GM21526 (cell line): Measurements from ENCODE around the gene AGBL1.

Experiments used
- ATAC-seq: cut with Tn5 transposase; IDR thresholded peaks from one replicate; pipeline ENCODE4 v1.9.1; 2021; ENCODE audit warnings: moderate library complexity; ENCODE audit not compliant: unreplicated experiment, low FRiP score

AGBL1 gene

DNA sequence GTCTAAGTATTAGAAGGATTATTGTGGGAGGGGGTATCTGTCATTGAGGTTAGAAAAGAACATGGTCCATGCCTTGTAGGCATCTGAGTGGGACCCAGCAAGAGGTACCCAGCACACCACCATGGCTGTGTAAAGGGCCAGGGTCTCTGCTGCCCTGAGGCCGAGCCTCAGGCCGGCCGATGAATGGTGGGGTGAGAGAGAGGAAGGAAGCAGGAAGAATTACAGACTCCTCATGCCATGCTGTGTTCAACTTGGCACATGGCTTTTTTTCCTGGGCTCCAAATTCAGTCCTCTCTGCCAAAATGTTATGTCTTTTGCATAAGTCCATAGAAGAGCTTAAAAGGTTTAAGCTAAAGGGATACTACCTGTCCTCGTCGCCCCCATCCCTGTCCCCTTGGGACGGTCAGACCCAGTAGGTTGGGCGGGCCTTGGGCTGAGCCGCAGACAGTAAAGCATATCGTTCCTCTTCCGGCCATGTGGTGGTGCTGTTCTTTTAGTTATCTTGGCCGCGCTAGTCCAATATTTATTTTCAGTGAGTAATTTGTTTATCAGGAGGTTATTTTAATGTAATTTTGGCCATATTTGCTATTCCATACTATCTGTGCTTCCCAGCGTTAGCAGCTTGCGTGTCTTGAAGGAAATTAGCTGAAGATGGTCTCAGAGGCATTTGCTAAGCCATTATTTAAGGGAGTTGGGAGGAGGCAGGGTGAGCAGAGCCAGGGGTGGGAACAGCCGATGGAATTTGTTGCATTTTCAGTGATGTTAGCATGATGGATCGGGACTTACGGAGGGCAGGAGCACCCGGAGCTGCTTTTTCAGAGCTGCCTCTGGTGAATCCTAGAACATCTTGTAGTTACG is 152.4 kb downstream of the AGBL1 start:
- ATAC-seq = no peak

DNA sequence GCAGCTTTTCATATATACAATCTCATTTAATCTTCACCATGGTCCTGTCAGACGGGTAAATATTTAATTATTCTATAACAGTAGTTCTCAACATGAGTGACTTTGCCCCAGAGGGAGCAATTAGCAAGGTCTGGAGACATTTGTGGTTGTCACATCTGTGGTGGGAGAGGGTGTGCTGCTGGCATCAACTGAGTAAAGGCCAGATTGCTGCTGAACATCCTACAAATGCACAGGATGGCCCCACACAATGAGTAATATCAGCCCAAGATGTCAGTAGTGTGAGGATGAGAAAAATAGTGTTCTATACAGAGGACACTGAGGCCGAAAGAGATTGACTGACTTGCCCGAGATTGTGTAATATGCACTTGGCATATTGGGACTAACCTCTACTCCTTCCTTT is 156.0 kb downstream of the AGBL1 start:
- no peak for ATAC-seq

DNA sequence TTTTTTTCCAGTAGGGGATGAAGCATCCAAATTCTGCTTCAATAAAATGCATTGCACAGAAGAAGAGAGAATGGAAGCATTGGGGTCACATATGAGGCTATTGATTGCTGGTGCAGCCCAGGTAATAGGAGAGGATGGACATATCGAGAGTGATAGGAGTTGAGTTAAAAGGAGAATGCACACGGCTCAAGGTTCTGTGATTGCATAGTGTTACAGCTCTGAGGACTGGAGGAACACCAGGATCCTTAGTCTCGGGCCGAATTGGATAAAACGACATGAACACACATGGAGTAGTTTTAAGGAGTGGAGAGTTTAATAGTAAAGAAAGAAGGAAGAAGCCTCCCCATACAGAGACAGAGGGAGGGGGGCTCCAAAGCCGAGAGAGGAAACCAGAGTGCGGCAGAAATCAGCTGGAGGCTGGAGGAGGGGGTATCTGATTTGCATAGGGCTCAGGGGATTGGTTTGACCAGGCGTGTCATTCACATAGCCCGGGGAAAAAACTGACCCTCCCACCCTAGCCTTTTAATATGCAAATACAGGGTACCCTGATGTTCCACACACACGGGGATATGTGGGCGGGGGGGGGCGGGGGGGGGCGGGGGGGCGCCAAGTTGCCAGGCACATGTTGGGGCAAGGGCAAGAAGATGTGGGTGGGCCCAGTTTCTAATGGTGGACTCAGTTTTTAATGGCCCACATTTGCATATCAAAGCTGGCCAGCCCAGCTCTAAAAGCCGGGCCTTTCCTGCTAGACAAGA is 156.9 kb downstream of the AGBL1 start:
- ATAC-seq = no peak

DNA sequence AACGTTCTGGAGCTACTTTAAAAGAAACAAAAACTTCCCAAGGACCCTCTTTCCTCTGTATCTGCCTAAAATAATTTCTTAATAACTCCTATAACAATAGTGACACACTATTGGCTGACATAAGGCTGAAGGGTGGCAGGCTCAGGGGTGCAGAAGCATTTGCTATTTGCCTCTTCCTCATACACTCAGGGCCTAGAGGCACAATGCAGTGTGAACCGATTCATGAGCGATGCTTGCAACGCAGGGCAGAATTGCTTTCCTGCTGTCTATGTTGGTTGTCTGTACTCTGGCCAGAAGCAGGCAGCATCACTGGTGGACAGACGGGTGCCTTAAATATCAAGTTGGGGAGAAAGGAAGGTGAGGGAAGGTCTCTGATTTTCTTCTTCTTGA is 157.4 kb downstream of the AGBL1 start:
- no peak for ATAC-seq

DNA sequence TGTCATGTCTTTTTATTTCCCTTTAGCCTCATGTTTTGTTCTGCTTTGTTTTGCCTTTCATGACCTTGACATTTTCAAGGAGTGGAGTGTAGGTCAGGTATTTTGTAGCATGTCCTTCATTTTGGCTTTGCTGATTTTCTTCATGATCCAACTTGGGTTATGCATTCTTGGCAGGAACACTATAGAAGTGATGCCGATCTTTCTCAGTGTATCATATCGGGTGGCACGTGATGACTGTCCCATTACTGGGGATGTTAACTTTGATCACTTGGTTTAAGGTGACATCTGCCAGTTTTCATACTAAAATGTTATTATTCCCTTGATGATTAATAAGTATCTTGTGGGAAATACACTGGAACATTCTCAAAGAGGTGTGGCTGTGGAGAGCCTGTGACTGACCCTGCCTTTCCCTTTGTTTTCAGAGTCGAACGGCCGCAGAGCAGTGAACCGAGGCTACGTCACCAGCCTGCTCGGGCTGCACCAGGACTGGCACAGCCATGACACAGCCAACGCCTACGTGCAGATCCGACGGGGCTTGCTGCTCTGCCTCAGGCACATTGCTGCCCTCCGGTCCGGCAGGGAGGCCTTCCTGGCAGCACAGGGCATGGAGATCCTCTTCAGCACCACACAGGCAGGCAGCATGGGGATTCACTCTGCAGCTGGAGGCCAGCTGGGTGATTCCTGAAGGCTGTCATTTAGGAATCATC is 167.7 kb downstream of the AGBL1 start:
- ATAC-seq = no peak

DNA sequence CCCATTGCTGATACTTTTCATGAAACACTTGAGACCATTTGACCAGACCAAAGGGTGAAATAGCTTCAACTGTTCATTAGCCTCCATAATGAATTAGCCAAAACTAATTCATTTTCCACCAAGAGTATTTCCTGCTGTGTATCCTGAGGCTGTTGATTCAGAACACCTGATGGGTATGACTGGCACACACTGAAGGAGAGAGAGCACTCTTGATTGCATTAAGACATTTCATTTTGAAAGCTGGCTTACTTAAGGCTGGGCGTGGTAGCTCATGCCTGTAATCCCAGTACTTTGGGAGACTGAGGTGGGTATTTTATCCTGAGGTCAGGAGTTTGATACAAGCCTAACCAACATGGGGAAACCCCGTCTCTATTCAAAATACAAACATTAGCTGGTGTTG is 175.6 kb downstream of the AGBL1 start:
- no peak for ATAC-seq

DNA sequence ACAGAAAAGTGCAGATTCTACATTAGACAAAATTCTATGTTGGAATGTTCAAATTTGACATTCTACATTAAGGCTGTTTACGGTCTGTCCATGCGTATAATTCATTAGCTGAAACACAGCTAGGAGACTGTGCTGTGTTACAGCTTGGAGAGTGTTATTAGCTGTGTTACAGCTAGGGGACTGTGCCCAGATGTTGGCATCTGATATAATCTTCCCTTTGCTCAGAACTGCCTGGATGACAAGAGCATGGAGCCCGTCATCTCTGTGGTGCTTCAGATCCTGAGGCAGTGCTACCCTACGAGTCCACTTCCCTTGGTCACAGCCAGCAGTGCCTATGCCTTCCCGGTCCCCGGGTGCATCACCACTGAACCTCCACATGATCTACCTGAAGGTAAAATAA is 177.0 kb downstream of the AGBL1 start:
- no peak for ATAC-seq

DNA sequence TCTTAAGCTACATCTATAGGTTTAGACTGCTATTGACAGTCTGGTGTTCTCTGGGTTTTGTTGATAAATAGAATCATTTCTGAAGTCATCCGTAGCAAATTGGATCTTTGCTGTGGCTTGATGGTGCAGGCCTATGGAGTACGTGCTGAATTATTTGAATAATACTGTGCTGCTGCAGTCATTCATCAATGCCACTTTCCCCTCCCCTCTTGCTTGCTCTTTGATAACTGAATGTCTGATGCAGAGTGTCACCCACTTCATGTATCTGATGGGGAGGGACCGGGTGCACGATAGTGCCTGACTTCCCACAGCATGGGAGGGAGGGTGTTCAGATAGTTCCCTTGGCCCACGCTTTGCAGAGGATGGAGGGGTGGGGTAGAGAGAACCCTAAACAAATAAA is 179.9 kb downstream of the AGBL1 start:
- ATAC-seq = no peak

DNA sequence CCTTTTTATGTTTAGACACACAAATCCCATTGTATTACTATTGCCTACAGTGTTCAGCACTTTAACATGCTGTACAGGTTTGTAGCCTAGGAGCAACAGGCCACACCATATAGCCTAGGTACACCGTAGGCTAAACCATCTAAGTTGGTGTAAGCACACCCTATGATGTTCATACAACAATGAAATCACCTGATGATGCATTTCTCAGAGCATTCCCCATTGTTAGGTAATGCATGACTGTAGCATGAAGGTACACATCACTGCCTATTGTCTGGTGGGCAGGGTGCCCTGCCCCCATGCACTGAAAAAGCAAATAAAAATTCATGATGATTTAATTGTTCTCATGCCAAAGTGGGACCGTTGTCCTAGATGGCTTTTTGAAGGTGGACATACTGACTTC is 183.6 kb downstream of the AGBL1 start:
- no peak for ATAC-seq

DNA sequence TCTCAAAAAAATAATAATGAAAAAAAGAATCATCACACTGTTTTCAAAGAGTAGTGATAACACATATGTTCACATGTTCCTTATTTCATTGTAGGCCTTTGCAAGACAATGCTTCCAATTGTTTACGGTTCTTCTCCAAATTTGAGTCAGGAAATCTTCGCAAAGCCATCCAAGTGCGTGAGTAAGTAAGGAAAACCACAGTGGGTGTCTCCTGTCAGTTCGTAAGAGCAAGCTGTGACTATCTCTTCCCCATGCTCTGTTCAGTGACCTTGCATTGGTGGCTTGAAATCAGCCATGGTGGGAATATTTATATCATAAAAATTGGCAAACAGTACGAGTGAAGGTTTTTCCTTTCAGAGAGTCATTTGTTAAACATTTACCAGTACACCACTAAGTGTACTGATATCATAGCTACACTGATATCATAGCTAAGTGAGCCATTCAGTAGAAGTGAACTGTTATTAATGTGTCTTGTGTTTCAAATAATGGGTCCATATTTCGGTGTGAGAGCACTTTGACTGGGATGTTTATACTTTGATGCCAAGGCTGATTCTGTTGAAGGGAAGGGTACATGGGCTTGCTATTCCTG is 187.3 kb downstream of the AGBL1 start:
- no peak for ATAC-seq

DNA sequence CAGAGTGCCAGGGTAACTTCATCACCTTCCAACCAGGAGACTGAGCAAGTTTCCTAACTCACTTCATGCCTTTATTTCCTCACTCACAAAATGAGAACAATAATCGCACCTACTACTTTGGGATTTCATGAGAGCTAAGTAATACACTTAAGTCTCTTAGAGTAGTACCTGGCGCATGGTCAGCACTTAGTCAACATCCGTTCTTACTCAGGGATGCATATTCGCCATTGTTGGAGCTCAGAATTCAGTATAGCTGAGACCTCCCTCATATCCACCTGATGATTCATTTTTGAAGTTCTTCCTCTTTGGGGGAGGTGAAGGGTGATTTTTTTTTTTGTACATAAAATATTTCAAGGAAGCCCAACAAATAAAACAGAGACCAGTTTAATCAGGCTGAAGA is 188.2 kb downstream of the AGBL1 start:
- no peak for ATAC-seq

DNA sequence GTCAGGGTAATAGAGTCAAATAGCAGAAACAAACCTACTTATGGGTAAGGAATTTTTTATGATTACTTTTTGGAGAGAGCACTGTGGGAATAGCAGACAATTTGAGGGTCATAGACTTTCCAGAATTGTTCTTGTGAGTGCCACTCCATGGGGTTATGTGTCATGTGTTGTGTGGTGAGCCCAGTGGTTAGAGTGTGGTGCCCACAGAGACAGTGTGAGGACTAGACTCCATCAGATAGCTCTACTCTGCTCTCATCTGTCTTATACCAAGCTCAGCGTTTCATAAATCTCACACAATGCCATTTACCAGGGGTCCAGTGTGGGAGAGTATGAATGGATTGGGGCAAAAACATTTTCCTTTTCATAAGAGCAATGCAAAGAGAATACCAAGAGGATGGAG is 188.9 kb downstream of the AGBL1 start:
- no peak for ATAC-seq

DNA sequence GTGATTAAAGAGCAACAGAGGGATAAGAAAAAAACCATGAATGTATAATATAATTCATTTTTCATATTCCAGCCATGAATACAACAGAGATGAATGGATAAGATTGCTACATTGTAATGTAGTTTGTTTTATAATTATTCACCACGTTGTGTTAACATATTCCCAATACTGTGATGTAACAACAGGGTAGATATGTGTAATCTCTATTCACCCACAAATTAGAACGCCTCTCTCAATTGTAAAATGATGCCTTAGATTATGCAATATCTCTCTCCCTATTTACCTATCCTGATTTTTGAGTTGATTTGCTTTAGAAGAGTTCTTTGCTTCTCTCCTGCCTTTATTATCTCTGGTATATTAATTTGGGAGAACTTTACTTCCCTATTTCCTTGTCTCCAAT is 193.6 kb downstream of the AGBL1 start:
- ATAC-seq = no peak

DNA sequence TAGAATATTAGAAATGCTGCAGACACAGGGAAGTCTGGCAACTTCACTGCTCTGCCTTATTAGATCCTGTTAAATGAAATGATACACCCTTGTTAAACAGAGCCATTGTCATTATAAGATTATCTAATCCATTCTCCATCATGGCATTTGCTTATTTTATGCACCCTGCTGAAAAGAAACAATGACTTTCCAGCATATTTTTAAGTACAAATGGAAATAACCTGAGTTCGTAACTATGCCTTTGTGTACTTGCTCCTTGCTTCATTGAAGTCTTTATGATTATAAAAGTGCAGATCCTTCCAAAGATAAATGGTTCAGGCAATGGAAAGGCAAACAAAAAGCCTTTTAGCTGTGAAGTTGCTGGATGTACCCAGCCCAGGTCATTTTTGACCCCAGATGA is 195.7 kb downstream of the AGBL1 start:
- no peak for ATAC-seq

DNA sequence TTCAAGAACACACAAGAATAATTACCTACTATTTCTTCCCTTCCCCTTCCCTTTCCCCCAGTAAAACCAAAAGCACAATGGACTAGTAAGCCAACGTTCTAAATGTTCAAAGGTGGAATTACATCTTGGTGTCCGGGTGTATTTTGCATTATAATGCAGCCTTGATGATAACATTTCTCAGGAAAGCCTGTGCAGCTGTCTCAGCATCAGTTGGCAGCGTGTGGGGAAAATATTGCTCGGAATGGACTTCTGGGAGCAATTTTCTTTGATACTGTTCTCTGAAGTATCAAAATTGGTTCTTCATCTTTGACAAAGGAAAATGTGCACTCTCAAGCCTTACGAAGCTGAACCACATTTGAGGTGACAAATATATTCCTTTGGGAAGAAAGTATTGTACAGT is 198.9 kb downstream of the AGBL1 start:
- ATAC-seq = no peak

DNA sequence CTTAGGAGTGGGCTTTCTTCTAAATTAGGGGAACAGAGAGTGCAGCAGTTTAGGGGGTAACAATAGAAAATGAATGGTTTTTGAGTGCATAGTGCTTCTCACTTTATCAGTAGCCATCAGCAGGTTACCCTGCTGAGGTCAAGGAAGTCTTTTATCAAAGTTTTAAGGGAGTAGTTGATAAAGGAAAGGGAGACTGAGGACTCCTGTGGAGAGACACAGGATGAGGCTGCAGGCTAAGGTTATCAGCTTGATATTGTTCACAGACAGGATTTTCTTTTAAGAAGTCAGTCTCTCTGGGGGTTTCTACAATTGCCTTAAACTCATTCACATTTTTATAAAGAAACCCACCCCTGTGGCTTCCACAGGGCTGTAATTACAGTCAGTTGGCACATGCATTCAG is 205.0 kb downstream of the AGBL1 start:
- no peak for ATAC-seq

DNA sequence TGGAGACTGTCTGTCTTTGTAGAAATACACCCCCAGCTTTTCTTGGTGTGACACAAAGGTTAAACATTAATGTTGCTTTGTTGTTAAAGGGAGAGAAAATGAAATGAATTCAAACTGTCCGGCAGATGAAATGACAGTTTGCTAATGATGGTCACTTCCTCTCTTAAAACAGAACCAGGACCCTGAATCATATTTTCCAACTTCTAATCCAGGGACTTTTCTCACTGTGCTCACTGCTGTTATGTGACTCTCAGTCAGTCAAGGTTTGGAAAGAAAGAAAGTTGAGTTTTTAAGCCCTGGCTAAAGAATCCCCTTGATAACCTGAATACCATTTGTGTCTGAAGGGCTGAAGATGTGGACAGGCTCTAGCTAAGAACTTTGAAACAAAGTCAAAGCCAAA is 215.8 kb downstream of the AGBL1 start:
- ATAC-seq = no peak

DNA sequence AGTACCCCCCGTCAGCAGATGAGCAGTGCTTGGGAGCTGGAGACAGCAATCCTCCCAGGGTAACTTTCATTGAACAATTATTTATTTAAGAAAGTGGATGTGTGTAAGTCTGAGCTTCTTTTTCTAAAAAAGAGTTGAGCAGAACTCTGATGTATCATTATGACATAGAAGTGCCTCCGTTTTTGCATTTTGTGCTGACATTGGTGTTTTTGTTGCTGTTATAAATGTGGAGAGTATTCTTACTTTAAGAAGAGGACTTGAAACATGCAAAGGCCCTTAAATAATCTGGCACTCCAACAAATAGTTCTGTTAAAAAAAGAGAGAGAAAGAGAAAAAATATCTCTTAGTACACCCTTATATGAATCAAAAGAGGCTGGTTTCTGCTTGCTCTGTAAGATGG is 217.1 kb downstream of the AGBL1 start:
- no peak for ATAC-seq

DNA sequence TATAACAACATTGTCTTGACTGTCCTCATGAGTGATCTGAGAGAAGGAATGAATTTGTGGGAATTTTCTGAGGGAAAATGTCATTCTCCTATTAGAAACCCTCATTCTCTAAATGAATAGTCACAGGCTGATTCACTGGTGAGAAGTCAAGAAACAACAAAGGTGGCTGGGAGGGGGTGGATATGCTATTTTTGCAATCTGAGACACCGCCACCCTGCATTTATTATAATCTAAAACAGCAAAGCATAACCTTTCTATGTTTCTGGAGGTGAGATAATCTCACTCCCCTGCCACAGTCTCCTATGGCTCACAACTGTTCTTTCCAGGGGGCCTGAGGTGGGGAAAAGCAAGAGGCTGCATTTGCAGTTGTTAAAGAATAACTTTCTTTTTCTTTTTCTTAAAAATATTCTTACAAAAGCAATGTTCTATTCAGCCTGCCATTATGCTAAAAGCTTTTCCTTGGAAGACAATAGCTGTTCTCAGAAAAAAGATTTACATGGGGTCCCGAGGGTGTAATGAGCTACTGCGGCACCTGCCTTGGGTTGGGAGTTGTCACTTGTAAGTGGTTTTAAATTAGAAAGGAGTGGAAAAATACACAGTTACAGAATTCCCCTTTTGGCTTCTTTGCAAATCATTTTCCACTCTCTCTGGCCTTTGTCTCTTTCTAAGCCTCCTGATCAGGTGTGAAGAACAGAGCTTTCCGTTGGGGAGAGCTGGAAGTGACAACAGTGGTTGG is 220.9 kb downstream of the AGBL1 start:
- no peak for ATAC-seq

DNA sequence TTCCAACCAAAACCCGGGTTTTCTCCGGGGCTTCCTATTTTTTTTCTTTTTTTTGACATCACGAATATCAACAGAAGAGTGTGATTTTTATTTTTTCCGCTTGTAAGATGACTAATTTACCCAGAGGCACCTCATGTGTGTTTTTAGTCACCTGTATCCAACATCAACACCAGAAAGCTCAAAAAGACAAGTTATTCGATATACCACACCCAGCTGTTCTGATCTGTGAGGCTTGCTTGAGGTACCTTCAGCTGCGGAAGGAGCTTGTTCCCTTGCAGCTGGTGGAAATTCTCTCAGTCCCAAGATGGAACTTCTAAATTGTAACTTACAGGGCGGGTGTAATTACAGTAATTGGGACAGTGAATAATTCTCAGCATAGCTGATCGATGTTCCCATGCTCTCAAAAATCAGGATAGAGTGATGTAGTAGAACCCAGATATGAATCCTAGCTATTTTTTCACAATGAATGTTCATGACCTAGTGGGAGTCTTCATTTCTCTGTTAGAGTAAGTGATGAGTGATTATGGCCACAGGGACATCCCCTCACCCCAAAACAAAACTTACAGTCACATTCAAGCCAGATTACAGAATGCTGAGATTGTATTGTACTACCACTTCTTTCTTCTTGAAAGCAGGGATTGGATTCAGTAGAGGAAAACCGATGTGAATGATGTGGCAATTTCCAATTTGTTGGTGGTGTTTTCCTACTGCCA is 232.1 kb downstream of the AGBL1 start:
- no peak for ATAC-seq
